Testis (tissue), 2 donors: ENCODE data around the gene POU6F2.

Experiments
- CTCF ChIP-seq, 3 experiments: fragments of 450-650 bp in 2 of 3; fragments of 200-600 bp in 1 of 3; sonication (generic) in 1 of 3; IDR thresholded peaks; one replicate each; pipeline ENCODE4 v1.5.1; 2016 to 2019; ENCODE audit warnings: antibody characterized with exemption in 3 of 3, mild to moderate bottlenecking in 2 of 3, moderate library complexity in 1 of 3
- POLR2A ChIP-seq: fragments of 450-650 bp; IDR thresholded peaks from one replicate; pipeline ENCODE4 v1.6.1; 2017; ENCODE audit warnings: antibody characterized with exemption, mild to moderate bottlenecking, moderate library complexity

GRCh38 chr7:39400836-39401235 is 423.1 kb downstream of the POU6F2 start:
- TF ChIP-seq CTCF (IDR thresholded peaks at IDR 0.05) (no peak), POLR2A (no peak)
